HG03354 (cell line): ENCODE data around the gene ZNF385D.

ENCODE experiments used
- ATAC-seq: cut with Tn5 transposase; IDR thresholded peaks from one replicate; pipeline ENCODE4 v1.9.1; 2021; ENCODE audit warnings: mild to moderate bottlenecking; ENCODE audit not compliant: unreplicated experiment, poor library complexity, severe bottlenecking

Gene ZNF385D

GRCh38 chr3:21621181-21621651 lies 129.8 kb downstream of the ZNF385D start:
- no peak for ATAC-seq

GRCh38 chr3:21620511-21621155 lies 130.4 kb downstream of the ZNF385D start:
- no peak for ATAC-seq

- no peak for ATAC-seq
Measured at GRCh38 chr3:21618695-21619094, 132.3 kb downstream of the ZNF385D start.

GRCh38 chr3:21613372-21614070 lies 137.5 kb downstream of the ZNF385D start:
- ATAC-seq, result no peak

- ATAC-seq, result no peak
Measured at GRCh38 chr3:21601178-21601577, 149.8 kb downstream of the ZNF385D start.

- no peak for ATAC-seq
Measured at GRCh38 chr3:21599890-21600289, 151.1 kb downstream of the ZNF385D start.

GRCh38 chr3:21592828-21593227 lies 158.2 kb downstream of the ZNF385D start:
- ATAC-seq, result no peak

- no peak for ATAC-seq
Measured at GRCh38 chr3:21587894-21588293, 163.1 kb downstream of the ZNF385D start.

- ATAC-seq, result no peak
Measured at GRCh38 chr3:21585216-21585740, 165.7 kb downstream of the ZNF385D start.

- no peak for ATAC-seq
Measured at GRCh38 chr3:21573291-21573690, 177.7 kb downstream of the ZNF385D start.

GRCh38 chr3:21564531-21564930 lies 186.5 kb downstream of the ZNF385D start:
- no peak for ATAC-seq

- no peak for ATAC-seq
Measured at GRCh38 chr3:21562243-21562642, 188.8 kb downstream of the ZNF385D start.

GRCh38 chr3:21561472-21561871 lies 189.5 kb downstream of the ZNF385D start:
- ATAC-seq, result no peak

- ATAC-seq, result no peak
Measured at GRCh38 chr3:21551019-21551418, 200.0 kb downstream of the ZNF385D start.

GRCh38 chr3:21544076-21544462 lies 206.9 kb downstream of the ZNF385D start:
- ATAC-seq, result no peak

- no peak for ATAC-seq
Measured at GRCh38 chr3:21543380-21544075, 207.5 kb downstream of the ZNF385D start.

GRCh38 chr3:21542656-21543379 lies 208.2 kb downstream of the ZNF385D start:
- no peak for ATAC-seq

GRCh38 chr3:21540265-21540664 lies 210.7 kb downstream of the ZNF385D start:
- no peak for ATAC-seq

- ATAC-seq, result no peak
Measured at GRCh38 chr3:21534462-21534861, 216.5 kb downstream of the ZNF385D start.

GRCh38 chr3:21533002-21533401 lies 218.0 kb downstream of the ZNF385D start:
- ATAC-seq, result no peak
